ENCODE measurements around the gene PANK3.
A peak's percentile ranks its signal among the peaks of the same experiment; 100 is the strongest.
"Not testable (repeated sequence)": the region's sequence is repeated elsewhere in the genome, so short reads cannot be mapped to it uniquely, and the experiment has no call there.

Gene PANK3

DNA sequence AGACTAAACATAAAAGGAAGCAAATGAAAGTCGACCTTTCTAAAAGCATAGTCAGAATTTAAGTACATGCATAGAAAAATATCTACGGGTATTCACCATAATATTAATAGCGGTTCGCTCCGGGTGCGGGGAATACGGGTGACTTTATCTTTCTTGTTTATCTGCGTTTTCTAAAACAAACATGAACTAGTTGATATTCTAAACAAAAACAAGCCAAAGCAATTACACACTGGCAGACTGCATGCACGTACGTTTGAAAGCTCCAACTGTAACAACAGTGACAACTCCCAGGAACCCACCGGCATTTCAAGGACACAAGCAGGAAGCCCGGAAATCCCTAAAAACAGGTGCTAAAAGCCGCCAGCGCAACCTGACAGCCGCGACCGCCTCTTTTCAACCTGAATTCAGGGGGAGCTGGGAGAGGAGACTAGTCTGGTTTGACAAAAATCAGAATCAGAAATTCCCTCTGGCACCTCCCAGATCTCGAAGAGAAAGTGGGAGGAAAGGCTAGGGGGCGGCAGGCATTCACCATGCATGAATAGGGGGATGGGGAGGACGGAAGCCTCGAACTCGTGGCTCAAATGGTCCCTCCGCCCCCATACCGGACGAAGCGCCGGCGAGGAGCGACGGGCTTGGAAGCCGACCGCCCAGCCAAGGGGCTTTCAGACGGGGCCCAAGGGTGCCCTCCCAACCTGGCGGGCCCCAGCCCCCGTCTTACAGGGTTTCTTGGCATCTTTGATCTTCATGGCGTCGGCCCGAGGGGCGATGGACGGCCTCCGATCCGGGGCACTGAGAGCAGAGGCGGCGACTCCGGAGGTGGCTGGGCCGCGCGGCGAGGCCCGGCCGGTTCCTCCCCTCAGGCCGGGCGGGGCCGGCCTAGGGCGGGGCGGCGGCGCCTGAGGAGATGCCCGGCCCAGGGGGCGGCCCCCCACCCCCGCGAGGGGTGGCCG lies at the start of gene PANK3:
PANK3 (minus strand) TSS at position 831 of the 950 bp plus-strand sequence; CDS start at position 746, 85 bp downstream.
- DNase-seq, result peak; percentile 88

DNA sequence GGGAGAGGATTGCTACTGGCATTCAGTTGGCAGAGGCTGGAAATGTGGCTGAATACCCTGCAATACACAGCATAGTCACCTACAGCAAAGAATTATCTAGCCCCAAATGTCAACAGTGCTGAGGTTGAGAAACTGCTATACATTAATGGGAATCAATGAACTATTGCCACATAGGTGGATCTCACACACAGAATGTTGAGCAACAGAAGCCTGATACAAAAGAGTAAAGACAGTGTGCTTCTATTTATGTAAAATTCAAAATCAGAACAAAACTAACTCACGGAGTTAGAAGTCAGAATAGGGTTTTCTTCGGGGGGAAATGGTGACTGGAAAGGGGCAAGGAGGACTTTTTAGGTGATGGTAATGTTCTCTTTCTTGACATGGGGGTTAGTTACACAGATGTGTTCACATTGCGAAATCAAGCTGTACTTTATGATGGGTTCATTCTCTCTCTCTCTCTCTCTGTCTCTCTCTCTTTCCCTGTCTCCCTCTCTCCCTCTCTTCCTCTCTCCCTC lies 45.7 kb upstream of the PANK3 start:
- no peak for DNase-seq

DNA sequence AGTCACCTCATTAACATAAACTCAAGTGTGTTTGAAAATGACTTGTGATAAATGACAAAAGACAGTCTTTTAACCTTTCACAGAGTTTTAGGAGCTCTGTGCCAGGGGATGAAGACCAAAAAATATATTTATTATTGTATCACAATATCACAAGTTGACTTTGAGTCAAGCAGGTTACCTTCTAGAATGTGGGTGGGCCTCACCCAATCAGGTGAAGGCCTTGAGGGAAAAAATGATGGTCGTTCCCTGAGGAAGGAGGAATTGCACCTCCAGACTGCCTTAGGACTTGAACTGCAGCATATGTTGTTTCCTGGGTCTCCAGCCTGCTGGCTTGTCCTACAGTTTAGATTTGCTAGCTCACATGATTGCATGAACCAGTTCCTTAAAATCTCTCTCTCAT lies 41.6 kb upstream of the PANK3 start:
- DNase-seq, result no peak

DNA sequence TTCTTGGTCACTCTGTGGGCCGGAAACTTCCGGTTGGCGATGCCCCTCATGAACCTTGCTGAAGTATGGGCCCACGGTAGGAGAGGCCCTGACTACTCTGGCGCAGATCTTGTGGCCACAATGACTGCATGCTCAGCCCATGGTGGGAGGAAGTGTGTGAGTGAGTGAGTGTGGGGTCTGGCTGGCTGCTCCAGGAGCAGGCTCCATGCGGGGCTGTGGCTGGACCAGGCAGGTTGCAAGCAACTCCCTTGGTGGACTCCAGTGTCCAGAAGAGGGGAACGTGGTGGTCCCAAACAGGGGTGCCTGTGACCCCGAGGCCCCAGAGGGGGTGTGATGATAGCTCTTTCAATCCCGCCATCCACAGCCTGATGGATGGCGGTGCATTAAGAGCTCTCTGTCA lies 35.5 kb upstream of the PANK3 start:
- DNase-seq, result no peak

DNA sequence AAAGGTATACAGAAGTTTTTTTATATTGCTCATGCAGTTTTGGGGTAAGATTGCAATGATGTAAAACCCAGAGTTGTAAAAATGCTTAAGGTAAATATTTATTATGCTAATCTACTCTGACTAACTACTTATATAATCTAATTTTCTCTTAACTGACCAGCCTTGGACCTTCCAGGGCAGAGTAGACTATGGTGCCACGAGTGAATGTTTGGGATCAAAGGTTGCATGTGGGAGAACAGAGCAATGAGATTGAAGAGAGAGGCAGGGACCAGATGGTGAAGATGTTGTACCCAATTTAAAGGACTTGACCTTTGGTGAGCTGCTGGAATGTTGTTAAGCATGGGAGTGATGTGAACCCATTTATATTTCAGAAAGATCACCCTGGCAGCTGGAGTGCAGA lies 34.8 kb upstream of the PANK3 start:
- DNase-seq, result no peak

DNA sequence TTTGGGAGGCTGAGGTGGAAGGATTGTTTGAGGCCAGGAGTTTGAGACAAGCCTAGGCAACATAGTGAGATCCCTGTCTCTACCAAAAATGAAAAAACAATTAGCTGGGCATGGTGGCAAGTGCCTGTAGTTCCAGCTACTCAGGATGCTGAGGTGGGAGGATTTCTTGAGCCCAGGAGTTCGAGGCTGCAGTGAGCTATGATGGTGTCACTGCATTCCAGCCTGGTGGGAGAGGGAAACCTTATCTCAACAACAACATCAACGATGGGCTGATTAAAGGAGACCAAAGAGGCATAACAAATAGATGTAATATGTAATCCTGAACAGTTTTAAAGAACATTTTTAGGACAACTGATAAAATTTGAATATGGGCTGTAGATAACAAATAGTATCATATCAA lies 34.2 kb upstream of the PANK3 start:
- no peak for DNase-seq

DNA sequence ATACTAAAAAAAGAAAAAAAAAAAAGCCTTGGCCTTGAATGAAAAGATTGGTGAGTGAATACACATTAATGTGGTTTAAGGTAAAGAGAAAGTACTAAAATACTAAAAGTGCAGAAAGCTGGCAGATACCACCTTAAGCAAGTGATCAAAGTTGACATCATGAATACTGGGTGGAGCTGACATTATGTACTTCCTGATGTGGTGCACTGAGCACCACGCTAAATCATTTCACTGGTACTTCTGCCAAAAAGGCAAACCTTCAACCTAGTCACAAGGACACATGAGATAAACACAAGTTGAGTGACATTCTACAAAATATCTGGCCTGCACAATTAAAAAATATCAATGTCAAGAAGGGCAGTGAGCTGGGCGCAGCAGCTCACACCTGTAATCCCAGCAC lies 33.8 kb upstream of the PANK3 start:
- no peak for DNase-seq

DNA sequence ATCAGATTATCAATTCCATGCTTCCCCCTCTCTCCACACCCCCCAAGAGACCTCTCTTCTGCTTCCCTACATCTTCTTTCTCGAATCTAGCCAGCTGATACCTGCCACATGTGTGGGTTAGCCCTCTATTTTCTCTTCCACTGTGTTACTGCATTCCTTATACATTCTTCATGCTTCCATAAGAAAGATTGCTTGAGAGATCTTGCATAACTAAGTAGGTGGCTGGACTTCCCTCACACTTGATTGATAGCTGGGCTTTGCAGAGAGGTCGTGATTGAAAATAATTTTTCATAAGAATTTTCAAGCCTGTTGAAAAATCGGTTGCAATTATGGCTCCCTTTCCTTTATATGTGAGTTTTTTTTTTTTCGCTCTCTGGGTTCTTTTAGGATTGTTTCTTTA lies 33.0 kb upstream of the PANK3 start:
- DNase-seq, result no peak

DNA sequence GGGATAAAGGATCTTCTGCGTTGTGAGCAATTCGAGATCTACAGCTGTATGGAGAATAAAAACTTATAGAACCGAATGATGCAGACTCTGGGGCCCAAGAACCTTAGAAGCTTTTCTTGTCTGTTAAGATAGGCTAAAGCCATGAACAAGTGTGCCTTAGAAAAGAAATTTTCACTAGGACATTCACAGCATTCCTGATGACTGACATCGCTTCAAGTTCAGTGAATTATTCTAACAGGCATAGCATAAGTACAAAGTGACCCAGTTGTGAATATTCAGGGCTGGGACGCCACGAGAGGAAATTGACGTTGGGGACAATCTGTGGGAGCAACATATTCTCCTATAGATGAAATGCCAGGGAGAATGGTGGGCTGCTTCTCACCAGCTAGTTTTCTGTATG lies 32.0 kb upstream of the PANK3 start:
- no peak for DNase-seq

DNA sequence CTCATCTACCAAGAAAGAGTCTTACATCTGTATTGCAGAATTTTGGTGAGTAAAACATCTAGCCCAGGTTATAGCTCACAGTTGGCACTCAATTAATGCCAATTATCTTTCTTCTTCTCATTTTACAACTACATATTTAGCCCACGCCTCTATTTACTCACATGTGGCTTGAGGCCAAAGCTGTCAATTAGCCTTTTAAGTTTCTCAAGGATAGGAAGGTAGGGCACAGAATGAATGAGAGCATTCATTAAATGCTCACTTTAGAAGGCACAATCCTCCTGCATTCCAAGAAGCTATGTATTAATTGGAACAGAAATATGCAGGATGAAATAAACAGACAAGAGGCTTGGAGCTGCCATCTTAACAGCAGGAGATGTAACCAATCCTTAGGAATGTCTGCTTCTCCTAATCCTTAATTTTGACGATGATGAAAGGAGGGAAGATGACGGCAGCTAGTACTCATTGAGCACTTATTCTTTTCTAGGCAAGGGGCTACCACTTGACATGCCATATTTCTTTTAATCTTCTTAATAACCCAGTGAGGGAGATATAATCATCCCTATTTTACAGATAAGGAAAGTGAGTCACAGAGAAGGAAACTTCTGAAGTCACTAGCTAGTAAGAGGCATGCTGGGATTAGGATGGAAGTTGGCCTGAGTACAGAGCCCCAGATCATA lies 30.8 kb upstream of the PANK3 start:
- no peak for DNase-seq

DNA sequence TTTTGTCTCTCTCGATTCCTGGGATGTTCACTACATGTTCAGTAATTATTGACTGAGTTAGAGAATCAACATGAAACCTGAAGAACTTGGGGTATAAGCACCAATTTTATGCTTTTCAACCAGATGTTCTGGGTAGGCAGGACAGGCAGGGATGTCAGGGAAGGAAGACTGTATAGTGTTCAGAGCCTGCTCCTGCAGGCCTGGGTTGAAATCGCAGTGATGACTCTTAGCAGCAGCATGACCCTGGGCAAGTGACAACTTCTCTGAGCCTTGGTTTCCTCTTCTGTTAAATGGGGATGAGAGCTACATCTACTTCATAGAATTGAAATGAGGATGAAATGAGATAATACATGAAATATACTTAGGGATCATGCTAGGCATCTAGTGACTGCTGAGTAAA lies 29.7 kb upstream of the PANK3 start:
- no peak for DNase-seq

DNA sequence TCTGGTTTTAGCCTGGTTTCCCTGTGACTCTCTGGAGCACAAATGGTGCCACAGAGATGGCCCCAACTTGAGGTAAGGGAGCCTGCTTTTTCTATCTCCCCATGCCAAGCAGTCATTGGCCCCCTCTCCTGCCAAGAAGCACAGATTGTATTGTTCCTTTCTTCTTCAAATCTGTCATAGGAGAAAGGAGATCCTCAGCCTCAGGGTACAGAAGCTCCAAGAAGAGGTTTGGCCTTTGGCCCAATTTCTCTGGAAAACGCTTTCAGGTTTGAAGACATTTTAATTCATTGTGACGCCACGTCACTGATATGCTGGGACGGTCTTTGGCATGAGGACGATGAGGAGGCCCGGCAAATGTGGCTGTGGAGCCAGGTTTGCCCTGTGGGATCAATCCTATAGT lies 29.2 kb upstream of the PANK3 start:
- DNase-seq, result no peak

DNA sequence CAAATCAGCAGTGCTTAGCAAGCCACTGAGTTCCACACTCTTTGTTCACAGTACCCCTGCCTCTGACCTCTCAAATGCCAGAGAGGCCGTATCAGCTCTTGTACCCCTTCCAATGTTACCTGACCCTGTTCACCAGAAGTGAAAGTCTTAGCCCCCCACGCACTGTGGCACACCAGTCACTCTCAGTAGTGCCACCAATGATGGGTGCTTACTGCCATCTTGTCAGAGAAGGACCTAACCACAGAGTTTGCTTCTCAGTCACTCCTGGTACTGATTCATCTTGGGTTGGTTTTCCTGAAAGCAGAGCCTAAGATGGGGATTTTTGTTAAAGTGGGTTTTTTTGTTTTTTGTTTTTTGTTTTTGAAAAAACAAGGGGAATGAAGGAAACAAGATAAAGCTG lies 28.8 kb upstream of the PANK3 start:
- no peak for DNase-seq

DNA sequence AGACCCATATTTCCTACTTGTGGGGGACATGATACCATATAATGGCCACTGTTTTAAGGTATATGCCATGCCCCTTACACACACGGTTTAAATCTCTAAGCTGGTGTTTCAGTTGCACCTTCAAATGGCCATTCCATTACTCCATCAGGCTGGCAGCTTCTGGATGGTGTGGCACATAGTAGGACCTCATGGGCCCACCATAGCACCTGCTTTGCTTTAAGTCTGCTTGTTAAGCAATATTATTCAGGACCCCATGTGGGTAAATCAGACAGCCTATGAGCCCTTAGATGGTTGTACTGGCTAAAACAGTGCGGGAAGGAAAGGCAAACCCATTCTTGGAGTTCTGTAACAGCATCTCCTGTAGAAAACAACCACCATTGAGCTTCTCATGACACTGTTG lies 27.4 kb upstream of the PANK3 start:
- DNase-seq, result no peak

DNA sequence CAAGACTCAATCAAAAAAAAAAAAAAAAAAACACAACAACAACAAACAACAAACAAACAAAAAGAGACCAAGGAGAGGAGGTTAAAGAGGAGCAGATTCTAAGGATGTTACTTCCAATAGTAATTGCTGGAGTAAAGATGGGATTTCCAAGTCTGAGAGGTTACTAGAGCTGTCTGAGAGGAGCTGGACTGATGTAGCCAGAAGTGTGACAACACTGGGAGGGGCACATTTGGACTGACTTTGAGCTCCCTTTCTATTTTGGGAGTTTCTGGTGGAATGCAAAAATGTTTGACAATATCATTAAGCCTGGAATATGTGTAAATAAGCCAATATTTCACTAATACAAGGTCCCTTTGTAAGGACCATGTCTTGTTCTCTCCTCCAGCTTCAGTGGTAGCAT lies 25.3 kb upstream of the PANK3 start:
- no peak for DNase-seq

DNA sequence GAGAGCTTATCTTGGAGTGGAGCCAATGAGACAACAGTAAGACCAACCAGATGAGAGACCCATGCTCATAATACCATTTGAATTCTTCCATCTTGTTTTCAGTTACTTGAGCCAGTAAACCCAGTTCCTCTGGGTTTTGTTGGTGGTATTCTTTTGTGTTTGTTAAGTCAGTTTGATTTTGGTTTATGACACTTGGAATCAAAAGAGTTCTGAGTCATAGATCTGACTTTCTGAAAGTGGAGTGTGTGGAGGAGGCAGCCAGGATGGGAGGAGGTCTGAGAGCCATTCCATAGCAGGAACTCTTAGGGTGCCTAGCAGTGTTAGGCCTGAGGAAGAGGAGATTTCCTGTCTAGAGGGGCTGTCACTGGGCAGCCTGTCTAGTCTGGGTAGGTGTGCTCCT lies 24.6 kb upstream of the PANK3 start:
- DNase-seq, result no peak

DNA sequence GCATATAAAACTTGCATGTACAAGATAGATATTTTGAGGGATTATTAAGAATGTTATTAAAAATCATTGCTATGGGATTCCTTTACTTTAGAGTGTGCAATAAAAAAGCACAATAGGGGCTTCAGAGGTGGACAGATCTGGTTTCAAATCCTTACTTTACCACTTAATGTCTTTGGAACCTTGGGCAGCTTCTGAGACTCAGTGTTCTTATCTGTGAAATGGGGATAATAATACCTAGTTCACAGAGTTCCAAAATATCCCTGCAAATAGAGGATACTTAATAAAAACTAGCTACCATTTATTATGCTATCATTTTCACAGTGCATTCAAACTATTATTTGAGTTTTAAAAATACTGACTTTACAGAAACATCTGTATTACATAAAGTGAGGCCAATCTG lies 23.3 kb upstream of the PANK3 start:
- DNase-seq, result no peak

DNA sequence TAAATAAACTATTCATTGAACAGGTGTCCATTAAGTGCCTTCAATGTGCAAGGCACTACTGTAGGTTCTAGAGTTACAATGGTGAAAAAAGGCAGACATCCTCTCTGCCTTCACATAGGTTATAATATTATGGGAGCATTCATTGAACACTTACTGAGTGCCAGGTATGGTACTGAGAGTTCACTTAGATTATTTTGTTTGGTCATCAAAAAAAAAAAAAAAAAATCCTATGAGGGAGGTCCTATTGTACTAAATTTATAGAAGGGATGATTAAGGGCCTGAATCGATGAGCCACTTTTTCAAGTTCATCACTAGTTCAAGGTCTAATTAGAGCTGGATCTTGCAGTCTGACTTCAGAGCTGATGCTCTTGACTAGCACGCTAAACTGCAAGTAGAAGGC lies 22.8 kb upstream of the PANK3 start:
- DNase-seq, result no peak

DNA sequence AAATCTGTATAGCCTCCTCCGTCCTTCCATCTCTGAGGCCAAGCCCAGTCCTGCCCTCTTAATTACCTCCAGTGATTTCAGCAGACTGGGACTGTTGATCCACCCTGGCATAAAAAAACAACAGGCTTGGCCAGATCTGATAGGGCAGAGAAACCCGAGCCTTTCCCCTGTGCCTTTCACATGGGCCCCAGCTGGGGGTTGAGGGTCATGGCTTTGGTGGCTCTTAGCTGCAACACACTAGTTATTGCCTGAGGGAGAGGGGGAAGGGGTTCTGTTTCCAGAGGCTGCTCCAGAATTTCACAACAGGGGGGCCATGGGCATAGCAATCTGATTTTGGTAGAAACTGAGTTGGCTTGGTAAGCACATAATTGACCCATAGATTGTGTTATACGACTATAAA lies 21.2 kb upstream of the PANK3 start:
- DNase-seq, result peak; percentile 23

DNA sequence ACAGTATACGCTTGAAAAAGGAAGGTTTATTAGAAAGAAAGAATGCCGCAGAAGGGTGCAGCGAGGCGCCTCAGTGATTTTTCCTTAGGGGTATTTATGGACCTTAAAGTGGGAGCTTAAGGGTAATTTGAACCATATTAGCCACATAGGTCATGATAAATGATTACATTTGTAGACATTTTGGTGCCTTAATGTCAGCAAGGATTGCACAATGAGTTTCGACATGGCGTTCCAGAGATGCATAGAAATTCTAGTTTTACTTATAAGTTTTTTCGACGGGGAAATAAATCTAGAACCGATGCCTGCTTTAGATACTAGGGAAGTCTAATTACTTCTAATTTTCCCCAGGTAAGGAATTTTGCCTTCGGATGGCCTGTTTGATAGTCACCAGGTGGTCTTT lies 20.7 kb upstream of the PANK3 start:
- DNase-seq, result no peak

DNA sequence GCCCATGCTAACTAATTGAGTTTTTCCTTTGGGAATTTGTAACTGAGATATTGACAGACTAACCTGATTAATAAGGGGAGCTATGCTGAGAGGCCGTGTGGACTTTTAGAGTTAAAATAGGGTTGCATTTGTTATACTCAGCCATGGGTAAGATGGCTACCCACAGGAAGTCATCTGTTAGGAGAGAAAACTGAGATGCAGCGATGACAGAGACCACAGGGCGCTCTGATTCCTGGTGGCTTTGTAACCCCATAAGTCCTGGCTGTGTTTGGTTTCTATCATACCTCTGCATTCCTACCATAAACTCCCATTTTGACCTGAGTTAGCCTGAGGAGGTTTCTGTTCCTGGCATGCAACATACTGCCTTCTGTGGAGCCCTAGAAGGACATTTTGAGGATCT lies 19.5 kb upstream of the PANK3 start:
- no peak for DNase-seq

DNA sequence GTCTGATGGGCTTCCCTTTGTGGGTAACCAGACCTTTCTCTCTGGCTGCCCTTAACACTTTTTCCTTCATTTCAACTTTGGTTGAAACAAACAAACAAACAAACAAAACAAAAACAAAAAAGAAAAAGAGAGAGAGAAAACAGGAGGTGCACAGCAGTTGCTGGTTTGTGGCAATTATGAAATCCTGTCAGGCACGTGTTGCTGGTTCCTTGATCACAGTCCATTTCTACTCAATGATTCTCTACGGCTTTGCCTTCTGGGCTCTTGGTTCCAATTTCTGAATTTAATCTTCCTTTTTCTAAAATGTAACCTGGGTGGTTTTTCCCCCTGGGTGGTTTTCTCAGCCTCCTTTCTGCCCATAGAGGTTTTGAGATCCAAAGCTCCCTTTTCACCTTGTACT lies 17.8 kb upstream of the PANK3 start:
- no peak for DNase-seq

DNA sequence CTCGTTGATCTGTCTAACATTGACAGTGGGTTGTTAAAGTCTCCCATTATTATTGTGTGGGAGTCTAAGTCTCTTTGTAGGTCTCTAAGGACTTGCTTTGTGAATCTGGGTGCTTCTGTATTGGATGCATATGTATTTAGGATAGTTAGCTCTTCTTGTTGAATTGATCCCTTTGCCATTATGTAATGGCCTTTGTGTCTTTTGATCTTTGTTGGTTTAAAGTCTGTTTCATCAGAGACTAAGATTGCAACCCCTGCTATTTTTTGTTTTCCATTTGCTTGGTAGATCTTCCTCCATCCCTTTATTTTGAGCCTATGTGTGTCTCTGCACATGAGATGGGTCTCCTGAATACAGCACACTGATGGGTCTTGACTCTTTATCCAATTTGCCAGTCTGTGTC lies 17.0 kb upstream of the PANK3 start:
- not testable (repeated sequence) for DNase-seq

DNA sequence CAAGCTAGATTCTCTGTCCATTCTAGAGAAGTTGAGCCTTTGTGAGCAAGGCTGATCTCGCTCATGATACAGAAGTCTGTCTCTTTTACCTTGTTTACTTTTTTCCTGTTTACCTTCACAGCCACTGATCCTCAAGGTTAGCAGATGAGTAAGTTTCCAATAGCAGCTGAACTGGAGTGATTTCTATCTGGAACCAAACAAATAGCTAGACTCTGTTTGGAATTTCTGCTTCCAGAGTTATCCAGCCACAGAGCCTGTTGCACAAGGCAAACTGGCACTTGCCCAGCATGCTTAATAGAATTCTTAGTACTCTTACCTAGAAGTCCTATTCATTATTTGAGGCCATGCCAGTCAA lies 12.8 kb upstream of the PANK3 start:
- no peak for DNase-seq
